K562 (cell line): ENCODE data around the gene FGF2. TPM values are rescaled to one million over a fixed set of nuclear protein-coding genes. Genes with fewer than 3 reads are reported as not detected.

Source experiments
- DDX20 ChIP-seq: fragments of 450-650 bp; IDR thresholded peaks from 2 replicates; pipeline ENCODE4 v1.6.1; 2016; ENCODE audit warnings: missing genetic modification characterization, low read depth, mild to moderate bottlenecking, missing compliant biosample characterization, moderate library complexity
- E2F6 ChIP-seq, 2 experiments: IDR thresholded peaks; 2 replicates each; pipeline ENCODE4 v1.6.1; 2011; ENCODE audit warnings: borderline replicate concordance in 1 of 2, control low read depth in 1 of 2, low read depth in 1 of 2, low read length in 1 of 2, mild to moderate bottlenecking in 1 of 2, mixed read lengths in 1 of 2, moderate library complexity in 1 of 2; ENCODE audit not compliant: insufficient read depth in 1 of 2, insufficient read length in 1 of 2, poor library complexity in 1 of 2, severe bottlenecking in 1 of 2; ENCODE audit errors: extremely low read depth in 1 of 2
- ETS1 ChIP-seq: conservative IDR thresholded peaks from 2 replicates; pipeline ENCODE4 v1.6.1; 2011; ENCODE audit warnings: low read depth, mild to moderate bottlenecking, low read length; ENCODE audit not compliant: control insufficient read depth
- GATAD2B ChIP-seq: fragments of 450-650 bp; IDR thresholded peaks from 2 replicates; pipeline ENCODE4 v1.6.1; 2017; ENCODE audit warnings: mild to moderate bottlenecking, borderline replicate concordance
- HNRNPUL1 ChIP-seq: fragments of 200-400 bp; formaldehyde crosslinking; IDR thresholded peaks from 2 replicates; pipeline ENCODE4 v1.6.1; 2017; ENCODE audit warnings: low read length
- MAFF ChIP-seq: IDR thresholded peaks from 2 replicates; pipeline ENCODE4 v1.6.1; 2012; ENCODE audit warnings: low read length, improper control_type of control experiment
- MCM3 ChIP-seq: fragments of 450-650 bp; IDR thresholded peaks from 2 replicates; pipeline ENCODE4 v1.6.1; 2016
- MNT ChIP-seq, 2 experiments: fragments of 450-650 bp; conservative IDR thresholded peaks; 2 replicates each; pipeline ENCODE4 v1.6.1; 2017; ENCODE audit warnings: mild to moderate bottlenecking in 2 of 2, moderate library complexity in 2 of 2
- NFXL1 ChIP-seq: fragments of 450-650 bp; formaldehyde crosslinking; IDR thresholded peaks from 2 replicates; pipeline ENCODE4 v1.4.0; 2021; ENCODE audit warnings: mild to moderate bottlenecking
- PML ChIP-seq: IDR thresholded peaks from 2 replicates; pipeline ENCODE4 v1.6.1; 2012; ENCODE audit warnings: low read length, inconsistent platforms
- POLR3G ChIP-seq: IDR thresholded peaks from 2 replicates; pipeline ENCODE4 v1.6.1; 2011; ENCODE audit not compliant: insufficient read length, insufficient replicate concordance; ENCODE audit errors: extremely low read depth
- PURB ChIP-seq: sonication (generic); formaldehyde crosslinking; IDR thresholded peaks from 2 replicates; pipeline ENCODE4 v1.9.0; 2021; ENCODE audit warnings: low read depth, mild to moderate bottlenecking, missing genetic modification reagents
- RHOXF2B ChIP-seq: fragments of 250-450 bp; sonication (Bioruptor Pico); conservative IDR thresholded peaks from 2 replicates; pipeline ENCODE4 v1.5.1; 2021
- SMC3 ChIP-seq: conservative IDR thresholded peaks from 2 replicates; pipeline ENCODE4 v1.6.1; 2011; ENCODE audit warnings: low read depth, low read length, improper control_type of control experiment; ENCODE audit not compliant: insufficient read depth
- SREBF2 ChIP-seq: sonication (generic); formaldehyde crosslinking; IDR thresholded peaks from 2 replicates; pipeline ENCODE4 v1.4.0; 2020; ENCODE audit warnings: mild to moderate bottlenecking, missing genetic modification reagents
- STAT5B ChIP-seq: fragments of 250-450 bp; sonication (Bioruptor Pico); IDR thresholded peaks from 2 replicates; pipeline ENCODE4 v1.8.0; 2021; ENCODE audit warnings: mild to moderate bottlenecking, inconsistent platforms
- U2AF1 ChIP-seq: fragments of 200-400 bp; formaldehyde crosslinking; optimal IDR thresholded peaks from 2 replicates; pipeline ENCODE3; 2017; ENCODE audit warnings: mild to moderate bottlenecking, low read depth, low read length, moderate library complexity
- ZNF146 ChIP-seq: IDR thresholded peaks from one replicate; pipeline ENCODE4 v1.6.1; 2018; ENCODE audit warnings: missing compliant biosample characterization; ENCODE audit not compliant: unreplicated experiment
- ZNF274 ChIP-seq: IDR thresholded peaks from 2 replicates; pipeline ENCODE4 v1.6.1; 2011; ENCODE audit warnings: low read depth, mild to moderate bottlenecking, low read length, moderate library complexity, borderline replicate concordance
- ZNF324 ChIP-seq: fragments of 250-450 bp; sonication (Bioruptor Pico); IDR thresholded peaks from 2 replicates; pipeline ENCODE4 v1.4.0; 2020; ENCODE audit warnings: mild to moderate bottlenecking
- ZNF511 ChIP-seq: sonication (generic); formaldehyde crosslinking; IDR thresholded peaks from 2 replicates; pipeline ENCODE4 v1.8.0; 2022; ENCODE audit warnings: mild to moderate bottlenecking, missing genetic modification reagents
- ZNF583 ChIP-seq: fragments of 250-450 bp; sonication (Bioruptor Pico); IDR thresholded peaks from 2 replicates; pipeline ENCODE4 v1.4.0; 2020
- ZNF696 ChIP-seq: fragments of 250-450 bp; sonication (Bioruptor Pico); conservative IDR thresholded peaks from 2 replicates; pipeline ENCODE4 v1.4.0; 2020; ENCODE audit warnings: mild to moderate bottlenecking, moderate library complexity
- ZNF707 ChIP-seq: fragments of 250-450 bp; sonication (Bioruptor Pico); conservative IDR thresholded peaks from 2 replicates; pipeline ENCODE4 v1.8.0; 2022; ENCODE audit warnings: inconsistent platforms, mild to moderate bottlenecking, moderate library complexity
- ZNF75A ChIP-seq: fragments of 450-650 bp; formaldehyde crosslinking; IDR thresholded peaks from 2 replicates; pipeline ENCODE4 v1.4.0; 2020; ENCODE audit warnings: mild to moderate bottlenecking
- ZNF766 ChIP-seq: fragments of 200-800 bp; sonication (Bioruptor generic); conservative IDR thresholded peaks from 2 replicates; pipeline ENCODE4 v1.6.1; 2016; ENCODE audit warnings: missing genetic modification characterization, missing compliant biosample characterization
- polyA plus RNA-seq, 8 experiments: library from polyadenylated mRNA; depleted of rRNA in 4 of 8; stranded (reverse) in 5 of 8; unstranded in 3 of 8; fragments of >200 nt; fragmentation: Nextera tagmentation in 2 of 8; fragmentation: Illumina TruSeq in 1 of 8; extraction: Ambion mirVana in 2 of 8; extraction: Trizol in 1 of 8; gene quantifications; 2 replicates each; pipeline versions ENCODE4 v1.2.1 to v1.2.3, GENCODE V29; 2011 to 2014; ENCODE audit warnings: inconsistent platforms in 1 of 8, missing spikeins in 1 of 8
- total RNA-seq, 7 experiments: library from RNA; depleted of rRNA in 6 of 7; stranded (reverse); fragments of >200 nt in 6 of 7; fragmentation: Illumina TruSeq in 2 of 7; extraction: Trizol in 2 of 7; gene quantifications; 2 replicates each; pipeline versions ENCODE4 v1.2.1 to v1.2.3, GENCODE V29; 2011 to 2021; ENCODE audit warnings: low replicate concordance in 1 of 7

FGF2 gene
- total and polyA plus RNA-seq, 9 of the 15 experiments (the other 6 are each of a cell fraction or from before 2014, with no cell fraction given) = 2.5 to 19.4 (median 9.2) TPM

- TF ChIP-seq MNT (conservative IDR thresholded peaks at IDR 0.05) (no peak), NFXL1 (CRISPR knock-in tag) (no peak), RHOXF2B (CRISPR knock-in tag) (no peak), ZNF511 (CRISPR knock-in tag) (no peak), MCM3 (no peak), ZNF583 (CRISPR knock-in tag) (no peak), POLR3G (no peak), SREBF2 (CRISPR knock-in tag) (no peak), PURB (CRISPR knock-in tag) (no peak), GATAD2B (0 out of 2 replicates have a peak, but pooled peaks have one; percentile 24), HNRNPUL1 (no peak), STAT5B (CRISPR knock-in tag) (no peak), ZNF274 (no peak), MAFF (no peak), E2F6 (IDR thresholded peaks at IDR 0.05; ENCODE audit: borderline replicate concordance in 1 of 2, extremely low read depth in 1 of 2, insufficient read depth in 1 of 2, insufficient read length in 1 of 2, low read depth in 1 of 2, low read length in 1 of 2, poor library complexity in 1 of 2, severe bottlenecking in 1 of 2) (peak in 1 of 2 experiments; percentile 51), ZNF707 (no peak), DDX20 (no peak), ZNF766 (CRISPR knock-in tag) (no peak), PML (no peak), ETS1 (peak; percentile 37; the same call in 1 of the 2 replicates), SMC3 (no peak), U2AF1 (no peak), ZNF75A (CRISPR knock-in tag) (no peak), ZNF696 (no peak), ZNF324 (no peak), ZNF146 (no peak)
These were observed at the start of gene FGF2 (continued) for GRCh38 chr4:122826553-122827257.
